Smooth muscle cell (in vitro differentiated cells): ENCODE measurements around the gene HOATZ. TPM values are rescaled to one million over a fixed set of nuclear protein-coding genes. Genes with fewer than 3 reads are reported as not detected.

ENCODE experiments used
- DNase-seq: peaks from one replicate; lab custom pipeline; 2025; ENCODE audit not compliant: unreplicated experiment; lab: John Stamatoyannopoulos, UW
- H2AFZ ChIP-seq: fragments of 200-600 bp; sonication (generic); 2 replicates; pipeline ENCODE4 v1.6.0; 2016; ENCODE audit warnings: antibody characterized with exemption, low read depth, mild to moderate bottlenecking
- H3F3A ChIP-seq: fragments of 200-600 bp; sonication (generic); 2 replicates; pipeline ENCODE4 v1.6.0; 2017; ENCODE audit warnings: antibody characterized with exemption, low read depth
- H3K27ac ChIP-seq: fragments of 200-600 bp; sonication (generic); 2 replicates; pipeline ENCODE4 v1.5.1; 2016; ENCODE audit warnings: low read depth, mild to moderate bottlenecking
- H3K27me3 ChIP-seq: fragments of 200-600 bp; sonication (generic); 2 replicates; pipeline ENCODE4 v1.6.1; 2016; ENCODE audit warnings: low read depth, mild to moderate bottlenecking
- H3K36me3 ChIP-seq: fragments of 200-600 bp; sonication (generic); 2 replicates; pipeline ENCODE4 v1.5.1; 2016; ENCODE audit warnings: low read depth
- H3K4me1 ChIP-seq: fragments of 200-600 bp; sonication (generic); 2 replicates; pipeline ENCODE4 v1.5.1; 2016; ENCODE audit warnings: low read depth
- H3K4me2 ChIP-seq: fragments of 200-600 bp; sonication (generic); 2 replicates; pipeline ENCODE4 v1.6.0; 2016; ENCODE audit warnings: mild to moderate bottlenecking
- H3K4me3 ChIP-seq: fragments of 200-600 bp; sonication (generic); 2 replicates; pipeline ENCODE4 v1.5.1; 2016; ENCODE audit warnings: mild to moderate bottlenecking
- H3K79me2 ChIP-seq: fragments of 200-600 bp; sonication (generic); 2 replicates; pipeline ENCODE4 v1.6.0; 2016; ENCODE audit warnings: low read depth, mild to moderate bottlenecking
- H3K9ac ChIP-seq: fragments of 200-600 bp; sonication (generic); 2 replicates; pipeline ENCODE4 v1.6.0; 2016; ENCODE audit warnings: low read depth
- H3K9me3 ChIP-seq: fragments of 200-600 bp; sonication (generic); replicated peaks from 2 replicates; pipeline ENCODE4 v1.5.1; 2016; ENCODE audit warnings: low read depth
- H4K20me1 ChIP-seq: fragments of 200-600 bp; sonication (generic); 2 replicates; pipeline ENCODE4 v1.6.0; 2016; ENCODE audit warnings: low read depth
- WGBS: methylation state at CpG from one replicate; pipeline ENCODE4 v1.1.7; 2016; ENCODE audit warnings: low lambda C conversion rate; 5-methylcytosine and 5-hydroxymethylcytosine counted together
- polyA plus RNA-seq: library from polyadenylated mRNA; unstranded; fragments of >200 nt; fragmentation: Nextera tagmentation; extraction: Ambion mirVana; gene quantifications from 2 replicates; pipeline ENCODE4 v1.2.1, GENCODE V29; 2016
- total RNA-seq: library from RNA; depleted of rRNA; stranded (reverse); fragments of >200 nt; gene quantifications from 2 replicates; pipeline ENCODE4 v1.2.3, GENCODE V29; 2014
- TF ChIP-seq, protein P1 (sequence below): fragments of 200-600 bp; sonication (generic); IDR thresholded peaks from 2 replicates; pipeline ENCODE4 v1.5.1; 2017; ENCODE audit warnings: borderline replicate concordance, mild to moderate bottlenecking, antibody characterized with exemption; ENCODE audit not compliant: insufficient read depth, poor library complexity, severe bottlenecking

Gene HOATZ
- total and polyA plus RNA-seq, 2 experiments from 2014 or later: 0.85 to 1.2 TPM

DNA sequence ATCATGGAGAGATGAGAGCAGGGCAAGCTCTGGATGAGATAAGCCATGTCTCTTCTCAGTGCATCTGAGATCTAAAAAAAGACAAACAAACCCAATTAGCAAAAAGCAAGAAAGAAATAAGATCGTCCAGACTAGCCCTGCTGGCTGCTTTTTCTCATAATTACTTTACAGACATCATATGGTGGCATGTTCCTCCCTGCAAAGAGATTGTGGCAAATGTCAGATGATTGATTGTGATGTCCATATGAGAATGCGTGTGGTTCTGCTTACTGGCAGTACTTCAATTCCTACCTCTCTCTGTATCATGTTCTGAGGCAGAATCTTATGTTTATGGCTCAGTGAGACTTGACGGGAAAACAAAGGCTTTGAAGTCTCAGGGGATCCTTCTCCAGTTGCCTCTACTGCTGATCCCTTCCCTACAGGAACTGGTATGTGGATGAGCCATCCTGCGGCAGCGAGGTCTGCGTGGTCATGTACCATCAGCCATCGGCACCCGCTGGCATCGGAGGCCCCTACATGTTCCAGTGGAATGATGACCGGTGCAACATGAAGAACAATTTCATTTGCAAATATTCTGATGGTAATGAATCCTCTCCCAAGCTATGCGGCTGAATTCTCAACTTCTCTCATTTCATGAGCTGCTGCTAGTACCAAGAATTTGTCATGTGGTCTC is 34.8 kb downstream of the HOATZ start:
- 62% methylated on average over 11 of the region's 11 CpGs for WGBS

DNA sequence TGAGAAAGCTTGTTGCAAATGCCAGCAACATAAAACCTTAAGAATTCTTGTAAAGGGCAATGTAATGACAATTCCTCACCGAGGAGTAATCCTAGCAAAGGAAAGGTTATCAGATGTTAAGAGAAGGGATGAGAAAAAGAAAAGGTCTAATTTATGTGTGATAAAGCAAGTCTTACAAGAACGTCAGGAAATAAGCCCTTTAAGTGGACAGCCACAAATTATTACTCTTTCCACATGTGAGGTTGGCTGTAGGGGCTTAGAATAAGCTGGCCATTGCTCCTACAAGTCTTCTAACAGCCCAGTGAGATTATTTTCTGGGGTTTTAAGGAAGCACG is 35.3 kb downstream of the HOATZ start:
- H3K9ac ChIP-seq: no peak overlapping the region
- DNase-seq: no peak
- WGBS: 22% methylated on average over 3 of the region's 3 CpGs

More for the DNA sequence above, 34.8 kb downstream of the HOATZ start:
- H3F3A ChIP-seq: peaks cover 8% of the 10 kb centered on the region
- TF ChIP-seq, protein P1, sequence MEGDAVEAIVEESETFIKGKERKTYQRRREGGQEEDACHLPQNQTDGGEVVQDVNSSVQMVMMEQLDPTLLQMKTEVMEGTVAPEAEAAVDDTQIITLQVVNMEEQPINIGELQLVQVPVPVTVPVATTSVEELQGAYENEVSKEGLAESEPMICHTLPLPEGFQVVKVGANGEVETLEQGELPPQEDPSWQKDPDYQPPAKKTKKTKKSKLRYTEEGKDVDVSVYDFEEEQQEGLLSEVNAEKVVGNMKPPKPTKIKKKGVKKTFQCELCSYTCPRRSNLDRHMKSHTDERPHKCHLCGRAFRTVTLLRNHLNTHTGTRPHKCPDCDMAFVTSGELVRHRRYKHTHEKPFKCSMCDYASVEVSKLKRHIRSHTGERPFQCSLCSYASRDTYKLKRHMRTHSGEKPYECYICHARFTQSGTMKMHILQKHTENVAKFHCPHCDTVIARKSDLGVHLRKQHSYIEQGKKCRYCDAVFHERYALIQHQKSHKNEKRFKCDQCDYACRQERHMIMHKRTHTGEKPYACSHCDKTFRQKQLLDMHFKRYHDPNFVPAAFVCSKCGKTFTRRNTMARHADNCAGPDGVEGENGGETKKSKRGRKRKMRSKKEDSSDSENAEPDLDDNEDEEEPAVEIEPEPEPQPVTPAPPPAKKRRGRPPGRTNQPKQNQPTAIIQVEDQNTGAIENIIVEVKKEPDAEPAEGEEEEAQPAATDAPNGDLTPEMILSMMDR: no peak
- H3K79me2 ChIP-seq: no peaks in the 10 kb centered on the region
- H4K20me1 ChIP-seq: peaks cover 16% of the 10 kb centered on the region
- no peak overlapping the region for H3K4me3 ChIP-seq
- DNase-seq: no peak
- no peaks in the 10 kb centered on the region for H3K27me3 ChIP-seq
- no peak overlapping the region for H3K9ac ChIP-seq
- H3K9me3 ChIP-seq: no peaks in the 10 kb centered on the region
- H3K4me2 ChIP-seq: no peak overlapping the region
- H2AFZ ChIP-seq: no peak overlapping the region
- peaks cover 11% of the 10 kb centered on the region for H3K4me1 ChIP-seq
- peaks cover 7% of the 10 kb centered on the region for H3K36me3 ChIP-seq
- H3K27ac ChIP-seq: no peak overlapping the region

DNA sequence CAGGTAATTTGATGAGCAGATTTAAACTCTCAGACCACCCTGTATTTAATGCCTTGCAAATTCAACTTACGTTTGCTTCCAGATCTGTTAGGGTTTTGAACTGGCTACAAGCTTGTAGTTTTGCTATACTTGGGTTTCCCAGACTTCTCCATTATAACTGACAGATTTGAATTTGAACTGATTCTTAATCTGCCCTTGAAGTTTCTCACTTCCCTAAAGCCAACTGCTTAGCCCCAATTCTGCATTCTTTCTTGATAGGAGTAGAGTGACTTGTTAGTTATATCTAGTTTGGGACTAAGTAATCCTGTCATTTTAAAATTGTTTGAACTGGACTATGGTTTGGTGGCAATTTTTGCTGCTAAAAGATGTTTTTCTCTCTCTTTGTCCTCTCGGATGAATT is 35.7 kb downstream of the HOATZ start:
- 85% methylated on average over 2 of the region's 2 CpGs for WGBS
- Histone ChIP-seq H3K9me3 (no peaks in the 10 kb centered on the region), H3K27me3 (no peaks in the 10 kb centered on the region), H3F3A (peaks cover 8% of the 10 kb centered on the region), H3K4me2 (no peak overlapping the region), H3K36me3 (peaks cover 14% of the 10 kb centered on the region), H3K9ac (no peak overlapping the region), H3K27ac (no peak overlapping the region), H4K20me1 (peaks cover 16% of the 10 kb centered on the region), H3K4me3 (no peak overlapping the region), H3K79me2 (no peaks in the 10 kb centered on the region), H3K4me1 (peaks cover 11% of the 10 kb centered on the region), H2AFZ (no peak overlapping the region)
- TF ChIP-seq, protein P1: no peak
- DNase-seq: no peak

More for the DNA sequence above, 35.3 kb downstream of the HOATZ start:
- no peaks in the 10 kb centered on the region for H3K27me3 ChIP-seq
- H3K36me3 ChIP-seq: peaks cover 11% of the 10 kb centered on the region
- peaks cover 11% of the 10 kb centered on the region for H3K4me1 ChIP-seq
- H3K9me3 ChIP-seq: no peaks in the 10 kb centered on the region
- H2AFZ ChIP-seq: no peak overlapping the region
- peaks cover 16% of the 10 kb centered on the region for H4K20me1 ChIP-seq
- H3K27ac ChIP-seq: no peak overlapping the region
- no peak overlapping the region for H3K4me2 ChIP-seq
- no peaks in the 10 kb centered on the region for H3K79me2 ChIP-seq
- no peak overlapping the region for H3K4me3 ChIP-seq
- H3F3A ChIP-seq: peaks cover 8% of the 10 kb centered on the region
- TF ChIP-seq, protein P1: no peak

DNA sequence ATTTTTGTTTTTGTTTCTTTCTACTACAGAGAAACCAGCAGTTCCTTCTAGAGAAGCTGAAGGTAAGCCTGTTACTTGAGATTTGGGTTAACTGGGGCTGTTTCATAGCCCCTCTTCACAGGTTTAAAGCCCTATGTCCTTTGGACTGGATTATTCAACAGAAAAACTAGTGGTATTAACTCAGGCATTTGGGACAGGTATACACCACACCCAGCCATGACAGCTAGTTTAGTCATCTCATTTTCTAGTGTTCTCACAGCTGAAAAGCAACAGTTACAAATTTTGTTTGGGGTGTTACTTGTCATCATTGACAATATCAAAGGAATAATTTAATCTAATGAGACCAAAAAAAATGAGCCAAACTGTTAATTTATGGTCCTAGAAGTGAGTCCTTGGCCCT is 40.0 kb downstream of the HOATZ start:
- DNase-seq: no peak
- no peak overlapping the region for H2AFZ ChIP-seq
- H3K27ac ChIP-seq: peak overlapping the region; percentile 76
- H3K9ac ChIP-seq: no peak overlapping the region
- no peak overlapping the region for H3K4me3 ChIP-seq
- H3K9me3 ChIP-seq: no peaks in the 10 kb centered on the region
- no peak overlapping the region for H3K4me2 ChIP-seq
- TF ChIP-seq, protein P1: no peak
- no peaks in the 10 kb centered on the region for H3K27me3 ChIP-seq
- peaks cover 8% of the 10 kb centered on the region for H3K4me1 ChIP-seq
- no peaks in the 10 kb centered on the region for H3F3A ChIP-seq
- H3K36me3 ChIP-seq: peaks cover 7% of the 10 kb centered on the region
- no peaks in the 10 kb centered on the region for H4K20me1 ChIP-seq
- H3K79me2 ChIP-seq: no peaks in the 10 kb centered on the region
